Mesendoderm (in vitro differentiated cells): ENCODE data around the gene BCL11A.

Experiments used
- DNase-seq: peaks from one replicate; pipeline ENCODE4 v3.0.0; 2013
- H2AK5ac ChIP-seq: 2 replicates; pipeline ENCODE4 v1.6.1; 2013; ENCODE audit warnings: low read length, inconsistent platforms
- H2BK120ac ChIP-seq: 2 replicates; pipeline ENCODE4 v1.6.1; 2013; ENCODE audit warnings: low read depth, mild to moderate bottlenecking, low read length, moderate library complexity, mixed read lengths
- H2BK15ac ChIP-seq: replicated peaks from 2 replicates; pipeline ENCODE4 v1.6.1; 2013; ENCODE audit warnings: low read depth, mild to moderate bottlenecking, moderate library complexity
- H2BK5ac ChIP-seq: 2 replicates; pipeline ENCODE4 v1.6.1; 2013; ENCODE audit warnings: low read length, inconsistent platforms
- H3K18ac ChIP-seq: 2 replicates; pipeline ENCODE4 v1.6.1; 2013; ENCODE audit warnings: mild to moderate bottlenecking, low read length, mixed read lengths
- H3K23ac ChIP-seq: one replicate; pipeline ENCODE4 v1.6.1; 2013; ENCODE audit warnings: low read length
- H3K27ac ChIP-seq: 2 replicates; pipeline ENCODE4 v1.5.1; 2013; ENCODE audit warnings: low read depth, mild to moderate bottlenecking, inconsistent platforms, low read length, moderate library complexity
- H3K27me3 ChIP-seq: 2 replicates; pipeline ENCODE4 v1.6.1; 2013; ENCODE audit warnings: low read length, control low read depth, mild to moderate bottlenecking, inconsistent platforms; ENCODE audit not compliant: insufficient read depth, poor library complexity
- H3K36me3 ChIP-seq: 2 replicates; pipeline ENCODE4 v1.6.1; 2013; ENCODE audit warnings: low read length, inconsistent platforms; ENCODE audit not compliant: control insufficient read depth, insufficient read depth
- H3K4ac ChIP-seq: one replicate; pipeline ENCODE4 v1.6.1; 2013; ENCODE audit warnings: low read depth, mild to moderate bottlenecking, low read length, moderate library complexity
- H3K4me1 ChIP-seq: 2 replicates; pipeline ENCODE4 v1.6.1; 2013; ENCODE audit warnings: low read depth, low read length, inconsistent platforms; ENCODE audit not compliant: control insufficient read depth
- H3K4me2 ChIP-seq: 2 replicates; pipeline ENCODE4 v1.6.1; 2013; ENCODE audit warnings: low read length
- H3K4me3 ChIP-seq: 2 replicates; pipeline ENCODE4 v1.5.1; 2013; ENCODE audit warnings: mild to moderate bottlenecking, low read length
- H3K56ac ChIP-seq: one replicate; pipeline ENCODE4 v1.6.1; 2013; ENCODE audit warnings: low read length
- H3K79me1 ChIP-seq: 2 replicates; pipeline ENCODE4 v1.6.1; 2013; ENCODE audit warnings: low read length, inconsistent platforms
- H3K79me2 ChIP-seq: 2 replicates; pipeline ENCODE4 v1.6.1; 2013; ENCODE audit warnings: mild to moderate bottlenecking, low read length; ENCODE audit not compliant: control insufficient read depth, insufficient read depth
- H3K9ac ChIP-seq: 2 replicates; pipeline ENCODE4 v1.6.1; 2013; ENCODE audit warnings: low read length, inconsistent platforms
- H4K5ac ChIP-seq: one replicate; pipeline ENCODE4 v1.6.1; 2013; ENCODE audit warnings: low read length
- H4K8ac ChIP-seq: one replicate; pipeline ENCODE4 v1.6.1; 2013; ENCODE audit warnings: low read depth, mild to moderate bottlenecking, control low read depth, low read length, moderate library complexity
- WGBS: extraction: QIAGEN DNeasy Blood & Tissue Kit; methylation state at CpG from one replicate; pipeline ENCODE4 v1.1.7; 2013; ENCODE audit warnings: low lambda C conversion rate, missing lambda C conversion rate; ENCODE audit not compliant: insufficient coverage; ENCODE audit errors: extremely low coverage; 5-methylcytosine and 5-hydroxymethylcytosine counted together

Gene BCL11A

GRCh38 chr2:60495041-60495625 lies 58.3 kb downstream of the BCL11A start:
- Histone ChIP-seq H3K56ac (no peak overlapping the region), H2BK120ac (no peak overlapping the region), H3K36me3 (no peaks in the 10 kb centered on the region), H3K9ac (no peak overlapping the region), H3K27me3 (no peaks in the 10 kb centered on the region), H2AK5ac (no peak overlapping the region), H3K79me2 (peaks cover 50% of the 10 kb centered on the region), H3K4ac (no peak overlapping the region), H3K4me2 (no peak overlapping the region), H3K23ac (peak overlapping the region; percentile 54), H3K18ac (no peak overlapping the region), H3K4me3 (no peak overlapping the region), H2BK15ac (no peak overlapping the region), H4K5ac (no peak overlapping the region), H3K4me1 (peaks cover 6% of the 10 kb centered on the region), H2BK5ac (no peak overlapping the region), H3K27ac (no peak overlapping the region), H4K8ac (no peak overlapping the region), H3K79me1 (peaks cover 30% of the 10 kb centered on the region)
- no CpG with 5 or more reads among the region's 6 CpGs for WGBS
- DNase-seq = no peak

GRCh38 chr2:60493804-60494387 lies 59.6 kb downstream of the BCL11A start:
- no peak overlapping the region for H3K9ac ChIP-seq
- no peak overlapping the region for H3K27ac ChIP-seq
- no peaks in the 10 kb centered on the region for H3K27me3 ChIP-seq
- peaks cover 6% of the 10 kb centered on the region for H3K4me1 ChIP-seq
- H2BK120ac ChIP-seq = no peak overlapping the region
- no peak overlapping the region for H3K4me3 ChIP-seq
- no peak overlapping the region for H2AK5ac ChIP-seq
- H4K5ac ChIP-seq = no peak overlapping the region
- no peaks in the 10 kb centered on the region for H3K36me3 ChIP-seq
- no peak overlapping the region for H2BK5ac ChIP-seq
- H4K8ac ChIP-seq = no peak overlapping the region
- no CpG with 5 or more reads among the region's 4 CpGs for WGBS
- peaks cover 50% of the 10 kb centered on the region for H3K79me2 ChIP-seq
- H3K4me2 ChIP-seq = no peak overlapping the region
- no peak overlapping the region for H3K4ac ChIP-seq
- H3K79me1 ChIP-seq = peaks cover 29% of the 10 kb centered on the region
- H2BK15ac ChIP-seq = no peak overlapping the region
- no peak overlapping the region for H3K23ac ChIP-seq
- no peak overlapping the region for H3K18ac ChIP-seq
- H3K56ac ChIP-seq = no peak overlapping the region
- DNase-seq = no peak

DNA sequence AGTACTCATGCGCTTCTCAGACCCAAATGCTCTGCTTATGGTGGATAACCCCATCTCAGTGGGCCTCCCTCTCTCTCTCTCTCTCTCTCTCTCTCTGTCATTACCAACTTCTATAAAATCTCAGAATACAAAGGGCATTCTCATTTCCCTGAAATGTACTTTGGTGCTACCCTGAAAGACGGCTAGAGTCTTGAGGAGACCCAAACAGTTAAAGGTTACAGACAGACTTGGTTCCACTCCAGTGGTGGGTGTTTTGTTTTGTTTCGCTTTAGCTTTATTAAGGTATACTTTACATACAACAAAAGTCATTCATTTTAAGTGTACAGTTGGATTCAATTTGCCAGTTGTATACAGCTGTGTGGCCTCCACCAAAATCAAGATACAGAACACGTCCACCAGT lies 60.9 kb downstream of the BCL11A start:
- Histone ChIP-seq H3K4ac (no peak overlapping the region), H4K5ac (no peak overlapping the region), H2BK5ac (no peak overlapping the region), H3K4me1 (peaks cover 9% of the 10 kb centered on the region), H3K4me2 (no peak overlapping the region), H2AK5ac (no peak overlapping the region), H3K4me3 (no peak overlapping the region), H3K9ac (no peak overlapping the region), H3K79me2 (peaks cover 48% of the 10 kb centered on the region), H3K56ac (no peak overlapping the region), H3K18ac (no peak overlapping the region), H3K23ac (no peak overlapping the region), H3K27ac (no peak overlapping the region), H4K8ac (no peak overlapping the region), H2BK120ac (no peak overlapping the region), H3K36me3 (no peaks in the 10 kb centered on the region), H3K27me3 (no peaks in the 10 kb centered on the region), H2BK15ac (no peak overlapping the region), H3K79me1 (peaks cover 24% of the 10 kb centered on the region)
- no CpG with 5 or more reads among the region's 4 CpGs for WGBS
- DNase-seq = no peak

DNA sequence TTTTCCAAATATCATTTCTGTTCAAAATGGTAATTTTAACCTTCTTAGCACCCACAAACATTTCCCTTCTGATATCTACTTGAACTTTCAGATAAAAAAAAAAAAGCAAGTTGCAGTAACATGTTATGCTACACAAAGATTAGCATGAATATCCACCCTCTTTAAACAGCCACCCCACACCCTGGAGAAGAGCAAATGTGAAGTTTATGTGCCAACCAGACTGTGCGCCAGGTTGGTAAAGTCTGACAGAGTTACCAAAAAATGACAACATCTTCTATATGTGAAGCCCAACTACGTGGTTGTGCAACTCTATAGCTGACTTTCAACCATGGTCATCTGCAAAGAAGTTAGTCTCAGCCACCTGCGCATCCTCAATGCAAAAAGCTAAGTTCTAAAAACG lies 62.6 kb downstream of the BCL11A start:
- Histone ChIP-seq H3K4ac (no peak overlapping the region), H4K5ac (no peak overlapping the region), H3K9ac (no peak overlapping the region), H3K4me3 (no peak overlapping the region), H3K23ac (no peak overlapping the region), H3K4me2 (no peak overlapping the region), H2BK120ac (no peak overlapping the region), H2BK15ac (no peak overlapping the region), H3K27me3 (no peaks in the 10 kb centered on the region), H3K79me2 (peaks cover 46% of the 10 kb centered on the region), H2BK5ac (no peak overlapping the region), H3K27ac (no peak overlapping the region), H3K18ac (no peak overlapping the region), H4K8ac (no peak overlapping the region), H3K36me3 (no peaks in the 10 kb centered on the region), H3K4me1 (peaks cover 9% of the 10 kb centered on the region), H2AK5ac (no peak overlapping the region), H3K79me1 (peaks cover 27% of the 10 kb centered on the region), H3K56ac (no peak overlapping the region)
- DNase-seq = no peak
- WGBS = no CpG with 5 or more reads among the region's 4 CpGs

- Histone ChIP-seq H2BK15ac (no peak overlapping the region), H3K4me1 (peaks cover 10% of the 10 kb centered on the region), H3K4me2 (no peak overlapping the region), H3K79me2 (peaks cover 46% of the 10 kb centered on the region), H3K18ac (no peak overlapping the region), H3K9ac (no peak overlapping the region), H3K36me3 (no peaks in the 10 kb centered on the region), H3K4ac (no peak overlapping the region), H2BK5ac (no peak overlapping the region), H2BK120ac (no peak overlapping the region), H4K5ac (no peak overlapping the region), H3K27ac (no peak overlapping the region), H3K27me3 (no peaks in the 10 kb centered on the region), H3K4me3 (no peak overlapping the region), H3K23ac (no peak overlapping the region), H2AK5ac (no peak overlapping the region), H4K8ac (no peak overlapping the region), H3K79me1 (peaks cover 26% of the 10 kb centered on the region), H3K56ac (no peak overlapping the region)
- DNase-seq = no peak
- no CpG with 5 or more reads among the region's 1 CpG for WGBS
Measured at GRCh38 chr2:60490441-60490840, 63.0 kb downstream of the BCL11A start.

DNA sequence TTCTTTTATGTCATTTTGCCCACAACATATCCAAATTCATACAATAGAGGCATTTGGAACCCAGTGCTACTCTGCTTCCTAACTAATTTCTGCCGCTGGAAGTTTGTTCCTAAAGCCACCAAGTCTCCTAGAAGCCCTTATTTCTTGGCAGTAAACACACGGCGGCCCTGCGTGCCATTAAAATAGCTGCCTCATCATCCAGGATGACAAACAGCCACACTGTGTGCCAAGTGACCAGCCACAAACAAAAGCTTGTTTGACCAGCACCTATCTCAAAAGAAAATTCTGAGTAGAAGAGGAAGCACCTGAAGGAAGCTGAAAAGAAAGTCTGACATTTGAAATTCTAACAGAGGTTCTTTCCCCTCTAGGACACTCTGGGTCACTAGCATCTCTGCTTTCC lies 64.2 kb downstream of the BCL11A start:
- WGBS = no CpG with 5 or more reads among the region's 4 CpGs
- no peaks in the 10 kb centered on the region for H3K36me3 ChIP-seq
- H3K4me2 ChIP-seq = no peak overlapping the region
- no peak for DNase-seq
- no peaks in the 10 kb centered on the region for H3K27me3 ChIP-seq
- H3K18ac ChIP-seq = no peak overlapping the region
- H3K56ac ChIP-seq = no peak overlapping the region
- no peak overlapping the region for H4K8ac ChIP-seq
- no peak overlapping the region for H3K4ac ChIP-seq
- no peak overlapping the region for H2BK15ac ChIP-seq
- peaks cover 21% of the 10 kb centered on the region for H3K79me1 ChIP-seq
- H2BK120ac ChIP-seq = no peak overlapping the region
- H3K4me1 ChIP-seq = peaks cover 15% of the 10 kb centered on the region
- no peak overlapping the region for H4K5ac ChIP-seq
- H3K4me3 ChIP-seq = no peak overlapping the region
- H3K79me2 ChIP-seq = peaks cover 40% of the 10 kb centered on the region
- H3K23ac ChIP-seq = no peak overlapping the region
- no peak overlapping the region for H3K27ac ChIP-seq
- no peak overlapping the region for H2BK5ac ChIP-seq
- H2AK5ac ChIP-seq = no peak overlapping the region
- H3K9ac ChIP-seq = no peak overlapping the region
